Activated naive CD8-positive, alpha-beta T cell treated with anti-CD3 and anti-CD28 coated beads for 36 hours (primary cell): Measurements from ENCODE around the gene UBE2I. TPM values are rescaled to one million over a fixed set of nuclear protein-coding genes. Genes with fewer than 3 reads are reported as not detected.
A peak's percentile ranks its signal among the peaks of the same experiment; 100 is the strongest.

Source experiments
- DNase-seq: peaks from one replicate; pipeline ENCODE4 v3.0.0; 2021
- H3K27ac Mint-ChIP-seq: one replicate; pipeline ENCODE4 v1.8.0; 2022; ENCODE audit warnings: mild to moderate bottlenecking, moderate library complexity, mixed read lengths
- H3K27me3 Mint-ChIP-seq: one replicate; pipeline ENCODE4 v1.8.0; 2022; ENCODE audit warnings: mild to moderate bottlenecking, mixed read lengths
- H3K36me3 Mint-ChIP-seq: one replicate; pipeline ENCODE4 v1.8.0; 2021; ENCODE audit warnings: mild to moderate bottlenecking, mixed read lengths
- H3K4me1 Mint-ChIP-seq: one replicate; pipeline ENCODE4 v1.8.0; 2021; ENCODE audit warnings: mixed read lengths
- H3K4me3 Mint-ChIP-seq: one replicate; pipeline ENCODE4 v1.8.0; 2022; ENCODE audit warnings: mild to moderate bottlenecking, moderate library complexity, mixed read lengths
- H3K9me3 Mint-ChIP-seq: one replicate; pipeline ENCODE4 v1.8.0; 2022; ENCODE audit warnings: mixed read lengths
- total RNA-seq, 2 experiments: library from RNA; stranded (reverse); gene quantifications; one replicate each; pipeline ENCODE4 v1.2.3, GENCODE V29; 2021

UBE2I gene
- total RNA-seq, 2 experiments from 2014 or later = 280 to 282 TPM

GRCh38 chr16:1355591-1355990 is 46.2 kb downstream of the UBE2I start:
- H3K36me3 Mint-ChIP-seq = peaks cover 3% of the 10 kb centered on the region
- no peak overlapping the region for H3K27ac Mint-ChIP-seq
- DNase-seq = no peak
- no peaks in the 10 kb centered on the region for H3K9me3 Mint-ChIP-seq
- H3K4me3 Mint-ChIP-seq = no peak overlapping the region
- H3K4me1 Mint-ChIP-seq = peaks cover 21% of the 10 kb centered on the region
- no peaks in the 10 kb centered on the region for H3K27me3 Mint-ChIP-seq

- Mint-ChIP-seq H3K27me3 (no peaks in the 10 kb centered on the region), H3K9me3 (no peaks in the 10 kb centered on the region), H3K4me1 (peaks cover 18% of the 10 kb centered on the region), H3K27ac (no peak overlapping the region), H3K4me3 (no peak overlapping the region), H3K36me3 (peaks cover 3% of the 10 kb centered on the region)
- DNase-seq = no peak
Observed at GRCh38 chr16:1356061-1356900, 46.8 kb downstream of the UBE2I start.

GRCh38 chr16:1357906-1358566 is 48.6 kb downstream of the UBE2I start:
- Mint-ChIP-seq H3K4me3 (no peak overlapping the region), H3K4me1 (peaks cover 12% of the 10 kb centered on the region), H3K36me3 (peaks cover 1% of the 10 kb centered on the region), H3K27me3 (no peaks in the 10 kb centered on the region), H3K27ac (peak overlapping the region; percentile 12), H3K9me3 (no peaks in the 10 kb centered on the region)
- DNase-seq = no peak

GRCh38 chr16:1361685-1362360 is 52.4 kb downstream of the UBE2I start:
- Mint-ChIP-seq H3K4me1 (peaks cover 7% of the 10 kb centered on the region), H3K27ac (no peak overlapping the region), H3K27me3 (no peaks in the 10 kb centered on the region), H3K4me3 (no peak overlapping the region), H3K9me3 (no peaks in the 10 kb centered on the region), H3K36me3 (no peaks in the 10 kb centered on the region)
- no peak for DNase-seq

- Mint-ChIP-seq H3K27me3 (no peaks in the 10 kb centered on the region), H3K4me1 (peaks cover 7% of the 10 kb centered on the region), H3K27ac (no peak overlapping the region), H3K36me3 (no peaks in the 10 kb centered on the region), H3K9me3 (no peaks in the 10 kb centered on the region), H3K4me3 (no peak overlapping the region)
- no peak for DNase-seq
Observed at GRCh38 chr16:1362807-1363206, 53.4 kb downstream of the UBE2I start.

- peak; percentile 74 for DNase-seq
- Mint-ChIP-seq H3K36me3 (peaks cover 2% of the 10 kb centered on the region), H3K9me3 (no peaks in the 10 kb centered on the region), H3K4me3 (no peak overlapping the region), H3K27me3 (no peaks in the 10 kb centered on the region), H3K27ac (peak overlapping the region; percentile 38), H3K4me1 (peaks cover 2% of the 10 kb centered on the region)
Observed at GRCh38 chr16:1363501-1364041, 54.1 kb downstream of the UBE2I start.

GRCh38 chr16:1364510-1364909 is 55.1 kb downstream of the UBE2I start:
- Mint-ChIP-seq H3K4me3 (no peak overlapping the region), H3K27ac (no peak overlapping the region), H3K9me3 (no peaks in the 10 kb centered on the region), H3K36me3 (peaks cover 2% of the 10 kb centered on the region), H3K4me1 (peaks cover 2% of the 10 kb centered on the region), H3K27me3 (no peaks in the 10 kb centered on the region)
- DNase-seq = no peak

GRCh38 chr16:1366060-1366711 is 56.8 kb downstream of the UBE2I start:
- H3K27ac Mint-ChIP-seq = peak overlapping the region; percentile 51

GRCh38 chr16:1366712-1367299 is 57.4 kb downstream of the UBE2I start:
- no peak for DNase-seq
- peaks cover 2% of the 10 kb centered on the region for H3K4me1 Mint-ChIP-seq
- no peak overlapping the region for H3K4me3 Mint-ChIP-seq
- H3K9me3 Mint-ChIP-seq = no peaks in the 10 kb centered on the region
- no peak overlapping the region for H3K27ac Mint-ChIP-seq
- H3K36me3 Mint-ChIP-seq = peaks cover 2% of the 10 kb centered on the region
- no peaks in the 10 kb centered on the region for H3K27me3 Mint-ChIP-seq

More at GRCh38 chr16:1366060-1366711, 56.8 kb downstream of the UBE2I start:
- no peaks in the 10 kb centered on the region for H3K9me3 Mint-ChIP-seq
- H3K36me3 Mint-ChIP-seq = peaks cover 2% of the 10 kb centered on the region
- no peaks in the 10 kb centered on the region for H3K27me3 Mint-ChIP-seq
- no peak for DNase-seq
- no peak overlapping the region for H3K4me3 Mint-ChIP-seq
- peaks cover 2% of the 10 kb centered on the region for H3K4me1 Mint-ChIP-seq

- DNase-seq = no peak
- Mint-ChIP-seq H3K27ac (no peak overlapping the region), H3K4me1 (peaks cover 2% of the 10 kb centered on the region)
Observed at GRCh38 chr16:1367486-1368174, 58.2 kb downstream of the UBE2I start.

GRCh38 chr16:1371054-1371978 is 61.9 kb downstream of the UBE2I start:
- Mint-ChIP-seq H3K4me3 (no peak overlapping the region), H3K9me3 (no peaks in the 10 kb centered on the region), H3K4me1 (no peaks in the 10 kb centered on the region), H3K27ac (no peak overlapping the region), H3K27me3 (no peaks in the 10 kb centered on the region), H3K36me3 (peaks cover 2% of the 10 kb centered on the region)
- no peak for DNase-seq

More at GRCh38 chr16:1367486-1368174, 58.2 kb downstream of the UBE2I start:
- no peak overlapping the region for H3K4me3 Mint-ChIP-seq
- H3K36me3 Mint-ChIP-seq = peaks cover 2% of the 10 kb centered on the region
- H3K9me3 Mint-ChIP-seq = no peaks in the 10 kb centered on the region
- no peaks in the 10 kb centered on the region for H3K27me3 Mint-ChIP-seq

- H3K4me1 Mint-ChIP-seq = no peaks in the 10 kb centered on the region
- H3K27ac Mint-ChIP-seq = no peak overlapping the region
- no peaks in the 10 kb centered on the region for H3K27me3 Mint-ChIP-seq
- peaks cover 2% of the 10 kb centered on the region for H3K36me3 Mint-ChIP-seq
- no peaks in the 10 kb centered on the region for H3K9me3 Mint-ChIP-seq
- no peak for DNase-seq
- no peak overlapping the region for H3K4me3 Mint-ChIP-seq
Observed at GRCh38 chr16:1372292-1372950, 63.0 kb downstream of the UBE2I start.
